K562 (cell line): Measurements from ENCODE around the gene PTGIS. TPM values are rescaled to one million over a fixed set of nuclear protein-coding genes. Genes with fewer than 3 reads are reported as not detected.

Experiments used
- ATAC-seq: fragments of 200-7000 bp; cut with Tn5 transposase; 3 replicates; pipeline ENCODE4 v1.9.1; 2020; ENCODE audit warnings: moderate library complexity
- BruUV-seq: library from RNA; stranded (reverse); fragments of 400-500 nt; replicated peaks from 2 replicates; lab custom pipeline; 2021; lab: Mats Ljungman, UMichigan
- CTCF ChIA-PET: fragments of 300-600 bp; formaldehyde crosslinking; extraction: SDS; loops from one replicate; lab custom pipeline; 2021; ENCODE audit warnings: low intra/inter-chr PET ratio; lab: Yijun Ruan, JAX
- POLR2A ChIA-PET: fragments of 300-600, 350-650 bp; sonication (Branson Sonifier 250); formaldehyde crosslinking; extraction: SDS; loops from one replicate; lab custom pipeline; 2021; ENCODE audit warnings: antibody characterized with exemption, inconsistent platforms; lab: Yijun Ruan, JAX
- DNase-seq, 4 experiments: peaks; one replicate each; pipeline versions ENCODE4 v3.0.0 to v3.0.0-alpha.2; 2011 to 2018; ENCODE audit warnings: low spot score in 3 of 4, mixed read lengths in 3 of 4; ENCODE audit errors: extremely low read depth in 1 of 4
- FAIRE-seq: peaks from 2 replicates; lab custom pipeline; 2011; peaks lifted over from hg19 to GRCh38; lab: Jason Lieb, UNC
- H2AFZ ChIP-seq: 2 replicates; pipeline ENCODE4 v1.6.0; 2011; ENCODE audit warnings: low read depth, low read length, control low read depth, inconsistent platforms
- H3K27ac ChIP-seq: fragments of 200-600 bp; 3 replicates; pipeline ENCODE4 v1.8.0; 2011; ENCODE audit warnings: low read depth, mild to moderate bottlenecking, control low read depth, inconsistent platforms, low read length, moderate library complexity, mixed read lengths; ENCODE audit errors: extremely low read depth
- H3K27me3 ChIP-seq, 2 experiments: fragments of 300-600 bp in 1 of 2; 2 replicates in 1 of 2; 3 replicates in 1 of 2; pipeline versions ENCODE4 v1.6.0 to v1.8.0; 2011; ENCODE audit warnings: inconsistent platforms in 2 of 2, low read length in 2 of 2, mild to moderate bottlenecking in 1 of 2, mixed read lengths in 1 of 2, moderate library complexity in 1 of 2; ENCODE audit not compliant: control insufficient read depth in 2 of 2, insufficient read depth in 2 of 2
- H3K36me3 ChIP-seq: fragments of 300-600 bp; 3 replicates; pipeline ENCODE4 v1.8.0; 2011; ENCODE audit warnings: mild to moderate bottlenecking, low read length, inconsistent platforms; ENCODE audit not compliant: control insufficient read depth, insufficient read depth
- H3K4me1 ChIP-seq, 2 experiments: fragments of 200-600 bp in 1 of 2; replicated peaks in 1 of 2; 2 replicates in 1 of 2; 3 replicates in 1 of 2; pipeline versions ENCODE4 v1.5.1 to v1.8.0; 2011; ENCODE audit warnings: inconsistent platforms in 2 of 2, low read length in 2 of 2, mild to moderate bottlenecking in 1 of 2, mixed read lengths in 1 of 2, moderate library complexity in 1 of 2; ENCODE audit not compliant: control insufficient read depth in 2 of 2, insufficient read depth in 2 of 2
- H3K4me2 ChIP-seq: 2 replicates; pipeline ENCODE4 v1.6.1; 2011; ENCODE audit warnings: low read length, control low read depth, inconsistent platforms, mixed read lengths; ENCODE audit not compliant: insufficient read depth
- H3K4me3 ChIP-seq: fragments of 200-600 bp; sonication (generic), shearing (Covaris generic); 2 replicates; pipeline ENCODE4 v1.5.1; 2016; ENCODE audit warnings: control low read depth, inconsistent platforms
- H3K79me2 ChIP-seq: fragments of 200-600 bp; 3 replicates; pipeline ENCODE4 v1.8.0; 2011; ENCODE audit warnings: low read length, inconsistent platforms; ENCODE audit not compliant: control insufficient read depth, insufficient read depth
- H3K9ac ChIP-seq, 2 experiments: 2 replicates each; pipeline versions ENCODE4 v1.6.0 to v1.6.1; 2011; ENCODE audit warnings: low read depth in 2 of 2, low read length in 2 of 2, control low read depth in 1 of 2, inconsistent platforms in 1 of 2, mild to moderate bottlenecking in 1 of 2, mixed read lengths in 1 of 2; ENCODE audit not compliant: insufficient read depth in 1 of 2
- H3K9me1 ChIP-seq: one replicate; pipeline ENCODE4 v1.6.0; 2011; ENCODE audit warnings: inconsistent platforms, mild to moderate bottlenecking, low read length, moderate library complexity; ENCODE audit not compliant: control insufficient read depth, insufficient read depth
- H3K9me3 ChIP-seq: replicated peaks from 2 replicates; pipeline ENCODE4 v1.5.1; 2011; ENCODE audit warnings: low read depth, low read length, inconsistent platforms; ENCODE audit not compliant: control insufficient read depth, insufficient read depth
- H4K20me1 ChIP-seq: replicated peaks from 2 replicates; pipeline ENCODE4 v1.6.1; 2011; ENCODE audit warnings: low read length, inconsistent platforms, mixed read lengths; ENCODE audit not compliant: control insufficient read depth, insufficient read depth
- ARID2 ChIP-seq: fragments of 450-650 bp; IDR thresholded peaks from 2 replicates; pipeline ENCODE4 v1.6.1; 2017; ENCODE audit warnings: antibody characterized with exemption, mild to moderate bottlenecking
- ASH1L ChIP-seq: fragments of 450-650 bp; IDR thresholded peaks from 2 replicates; pipeline ENCODE4 v1.6.1; 2018; ENCODE audit warnings: borderline replicate concordance, mild to moderate bottlenecking, low read depth; ENCODE audit not compliant: partially characterized antibody
- BRF1 ChIP-seq: IDR thresholded peaks from 3 replicates; pipeline ENCODE4 v1.6.1; 2011; ENCODE audit warnings: borderline replicate concordance, mild to moderate bottlenecking; ENCODE audit not compliant: insufficient read length; ENCODE audit errors: extremely low read depth
- CREM ChIP-seq: IDR thresholded peaks from 2 replicates; pipeline ENCODE4 v1.6.1; 2014; ENCODE audit warnings: antibody characterized with exemption, low read depth
- ETV6 ChIP-seq, 3 experiments: fragments of 150-350 bp in 1 of 3; sonication (generic) in 1 of 3; formaldehyde crosslinking in 1 of 3; IDR thresholded peaks; 2 replicates each; pipeline versions ENCODE4 v1.6.1 to v1.8.0; 2014 to 2022; ENCODE audit warnings: borderline replicate concordance in 2 of 3, low read depth in 2 of 3, antibody characterized with exemption in 1 of 3, low read length in 1 of 3, mild to moderate bottlenecking in 1 of 3, missing genetic modification reagents in 1 of 3
- MBD2 ChIP-seq: sonication (generic); IDR thresholded peaks from 2 replicates; pipeline ENCODE4 v1.6.1; 2016; ENCODE audit warnings: low read depth, borderline replicate concordance
- MEF2D ChIP-seq: conservative IDR thresholded peaks from 2 replicates; pipeline ENCODE4 v1.6.1; 2016; ENCODE audit warnings: low read depth, missing genetic modification characterization, missing compliant biosample characterization
- NCOA1 ChIP-seq: fragments of 450-650 bp; IDR thresholded peaks from 2 replicates; pipeline ENCODE4 v1.6.1; 2016; ENCODE audit warnings: low read depth
- ZNF324 ChIP-seq: fragments of 250-450 bp; sonication (Bioruptor Pico); IDR thresholded peaks from 2 replicates; pipeline ENCODE4 v1.4.0; 2020; ENCODE audit warnings: mild to moderate bottlenecking
- ZNF408 ChIP-seq: fragments of 250-450 bp; sonication (Bioruptor Pico); IDR thresholded peaks from 2 replicates; pipeline ENCODE4 v1.4.0; 2020; ENCODE audit warnings: low read depth, mild to moderate bottlenecking, moderate library complexity
- ZNF436 ChIP-seq: fragments of 250-450, 450-650 bp; sonication (Bioruptor Pico); formaldehyde crosslinking; IDR thresholded peaks from 2 replicates; pipeline ENCODE4 v1.7.0; 2020; ENCODE audit warnings: mild to moderate bottlenecking
- WGBS: fragments of 100-300 bp; shearing (Covaris generic); methylation state at CpG from one replicate; pipeline ENCODE4 v1.1.6; 2016; ENCODE audit warnings: low coverage, mixed read lengths; ENCODE audit not compliant: insufficient coverage; ENCODE audit errors: missing lambda C conversion rate; 5-methylcytosine and 5-hydroxymethylcytosine counted together
- in situ Hi-C: fragments of 300-500 bp; cut with MboI; formaldehyde crosslinking; loops from 4 replicates; pipeline ENCODE4 v1.15.0; 2018; ENCODE audit warnings: inconsistent platforms, mixed read lengths
- intact Hi-C: fragments of 100-400 bp; cut with micrococcal nuclease; formaldehyde crosslinking; loops from 2 replicates; pipeline ENCODE4 v1.14.2; 2022
- polyA plus RNA-seq, 8 experiments: library from polyadenylated mRNA; depleted of rRNA in 4 of 8; stranded (reverse) in 5 of 8; unstranded in 3 of 8; fragments of >200 nt; fragmentation: Nextera tagmentation in 2 of 8; fragmentation: Illumina TruSeq in 1 of 8; extraction: Ambion mirVana in 2 of 8; extraction: Trizol in 1 of 8; gene quantifications; 2 replicates each; pipeline versions ENCODE4 v1.2.1 to v1.2.3, GENCODE V29; 2011 to 2014; ENCODE audit warnings: inconsistent platforms in 1 of 8, missing spikeins in 1 of 8
- total RNA-seq, 7 experiments: library from RNA; depleted of rRNA in 6 of 7; stranded (reverse); fragments of >200 nt in 6 of 7; fragmentation: Illumina TruSeq in 2 of 7; extraction: Trizol in 2 of 7; gene quantifications; 2 replicates each; pipeline versions ENCODE4 v1.2.1 to v1.2.3, GENCODE V29; 2011 to 2021; ENCODE audit warnings: low replicate concordance in 1 of 7
- TF ChIP-seq, protein P1 (sequence below), 2 experiments: fragments of 150-350 bp in 1 of 2; IDR thresholded peaks; 2 replicates each; pipeline ENCODE4 v1.6.1; 2012 to 2016; ENCODE audit warnings: low read depth in 2 of 2, low read length in 2 of 2, mild to moderate bottlenecking in 1 of 2, moderate library complexity in 1 of 2
- TF ChIP-seq, protein P2 (sequence below): fragments of 250-450 bp; sonication (Bioruptor Pico); IDR thresholded peaks from 2 replicates; pipeline ENCODE4 v1.8.0; 2022; ENCODE audit warnings: inconsistent platforms, mild to moderate bottlenecking, moderate library complexity, borderline replicate concordance
- TF ChIP-seq, protein P3 (sequence below): fragments of 250-450 bp; sonication (Bioruptor Pico); IDR thresholded peaks from 2 replicates; pipeline ENCODE4 v1.5.0; 2020; ENCODE audit warnings: mild to moderate bottlenecking, borderline replicate concordance

PTGIS gene
- total and polyA plus RNA-seq, 9 of the 15 experiments (the other 6 are each of a cell fraction or from before 2014, with no cell fraction given) = not detected

DNA sequence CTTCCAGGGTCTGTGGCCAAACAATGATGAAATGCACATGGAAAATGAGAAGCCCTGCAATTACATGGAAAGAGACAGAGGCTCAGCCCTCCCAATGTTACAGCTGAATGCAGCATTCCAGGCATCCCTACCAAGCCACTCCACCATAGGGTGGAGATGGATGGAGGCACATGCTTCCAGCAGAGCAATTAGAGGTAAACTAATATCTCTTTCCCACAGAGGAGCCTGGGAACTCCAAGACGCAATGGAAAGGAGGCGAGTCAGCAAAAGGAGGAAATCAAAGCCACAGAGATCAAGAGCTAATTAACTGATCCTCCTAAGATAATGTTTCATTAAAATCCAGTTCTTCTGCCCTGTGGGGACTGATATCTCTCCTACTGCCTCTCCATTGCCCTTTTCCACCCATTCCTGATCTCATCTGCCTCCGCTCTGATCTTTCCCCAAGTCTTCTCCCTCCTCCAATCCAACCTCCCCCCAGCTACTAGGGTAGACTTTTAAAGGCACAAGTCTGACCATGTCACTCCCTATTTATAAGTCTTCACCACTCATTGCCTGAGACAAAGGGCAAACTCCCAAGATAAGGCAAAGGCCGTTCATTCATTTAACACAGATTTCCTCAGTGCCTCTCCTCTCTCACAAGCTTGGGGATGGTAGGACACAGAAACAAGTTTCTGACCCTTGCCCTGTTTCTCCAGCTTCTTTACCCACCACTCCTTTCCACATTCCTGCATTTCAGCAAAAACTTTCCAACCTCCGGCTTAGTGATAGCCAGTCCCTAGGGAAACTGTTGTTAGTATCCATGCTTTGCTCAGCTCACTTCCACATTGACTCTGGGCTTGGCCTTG, 71.2 kb downstream of the PTGIS start:
- DNase-seq = no peak
- Histone ChIP-seq H3K9me1 (no peaks in the 10 kb centered on the region), H3K36me3 (no peaks in the 10 kb centered on the region), H3K9me3 (no peaks in the 10 kb centered on the region), H3K4me1 (no peaks in the 10 kb centered on the region), H3K27ac (no peak overlapping the region), H4K20me1 (no peaks in the 10 kb centered on the region), H3K4me2 (no peak overlapping the region), H3K4me3 (no peak overlapping the region), H3K9ac (no peak overlapping the region), H3K79me2 (no peaks in the 10 kb centered on the region), H3K27me3 (no peaks in the 10 kb centered on the region), H2AFZ (no peak overlapping the region)
- CTCF ChIA-PET = no interaction called here
- intact Hi-C loops (no loop called here), in situ Hi-C loops (no loop called here)
- no peak for ATAC-seq
- WGBS = 0% methylated on average over 5 of the region's 5 CpGs
- no peak for FAIRE-seq
- no TSS peak for BruUV-seq
- POLR2A ChIA-PET = interaction anchor here (0.6 to 1.0 kb wide), 3 partner anchors 11 to 107 kb away, joined by 3 to 4 read pairs (median 3); no protein-coding TSS in a partner anchor
- TF ChIP-seq, protein P1, sequence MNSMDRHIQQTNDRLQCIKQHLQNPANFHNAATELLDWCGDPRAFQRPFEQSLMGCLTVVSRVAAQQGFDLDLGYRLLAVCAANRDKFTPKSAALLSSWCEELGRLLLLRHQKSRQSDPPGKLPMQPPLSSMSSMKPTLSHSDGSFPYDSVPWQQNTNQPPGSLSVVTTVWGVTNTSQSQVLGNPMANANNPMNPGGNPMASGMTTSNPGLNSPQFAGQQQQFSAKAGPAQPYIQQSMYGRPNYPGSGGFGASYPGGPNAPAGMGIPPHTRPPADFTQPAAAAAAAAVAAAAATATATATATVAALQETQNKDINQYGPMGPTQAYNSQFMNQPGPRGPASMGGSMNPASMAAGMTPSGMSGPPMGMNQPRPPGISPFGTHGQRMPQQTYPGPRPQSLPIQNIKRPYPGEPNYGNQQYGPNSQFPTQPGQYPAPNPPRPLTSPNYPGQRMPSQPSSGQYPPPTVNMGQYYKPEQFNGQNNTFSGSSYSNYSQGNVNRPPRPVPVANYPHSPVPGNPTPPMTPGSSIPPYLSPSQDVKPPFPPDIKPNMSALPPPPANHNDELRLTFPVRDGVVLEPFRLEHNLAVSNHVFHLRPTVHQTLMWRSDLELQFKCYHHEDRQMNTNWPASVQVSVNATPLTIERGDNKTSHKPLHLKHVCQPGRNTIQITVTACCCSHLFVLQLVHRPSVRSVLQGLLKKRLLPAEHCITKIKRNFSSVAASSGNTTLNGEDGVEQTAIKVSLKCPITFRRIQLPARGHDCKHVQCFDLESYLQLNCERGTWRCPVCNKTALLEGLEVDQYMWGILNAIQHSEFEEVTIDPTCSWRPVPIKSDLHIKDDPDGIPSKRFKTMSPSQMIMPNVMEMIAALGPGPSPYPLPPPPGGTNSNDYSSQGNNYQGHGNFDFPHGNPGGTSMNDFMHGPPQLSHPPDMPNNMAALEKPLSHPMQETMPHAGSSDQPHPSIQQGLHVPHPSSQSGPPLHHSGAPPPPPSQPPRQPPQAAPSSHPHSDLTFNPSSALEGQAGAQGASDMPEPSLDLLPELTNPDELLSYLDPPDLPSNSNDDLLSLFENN (IDR thresholded peaks at IDR 0.05; ENCODE audit: low read depth in 2 of 2, low read length in 2 of 2) = no peak
- no peak for TF ChIP-seq NCOA1
- TF ChIP-seq, protein P2, sequence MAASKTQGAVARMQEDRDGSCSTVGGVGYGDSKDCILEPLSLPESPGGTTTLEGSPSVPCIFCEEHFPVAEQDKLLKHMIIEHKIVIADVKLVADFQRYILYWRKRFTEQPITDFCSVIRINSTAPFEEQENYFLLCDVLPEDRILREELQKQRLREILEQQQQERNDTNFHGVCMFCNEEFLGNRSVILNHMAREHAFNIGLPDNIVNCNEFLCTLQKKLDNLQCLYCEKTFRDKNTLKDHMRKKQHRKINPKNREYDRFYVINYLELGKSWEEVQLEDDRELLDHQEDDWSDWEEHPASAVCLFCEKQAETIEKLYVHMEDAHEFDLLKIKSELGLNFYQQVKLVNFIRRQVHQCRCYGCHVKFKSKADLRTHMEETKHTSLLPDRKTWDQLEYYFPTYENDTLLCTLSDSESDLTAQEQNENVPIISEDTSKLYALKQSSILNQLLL (CRISPR knock-in tag) = no peak
- TF ChIP-seq BRF1 = no peak
- no peak for TF ChIP-seq ZNF436
- TF ChIP-seq ARID2 = no peak
- no peak for TF ChIP-seq ZNF324 (CRISPR knock-in tag)
- TF ChIP-seq ZNF408 (CRISPR knock-in tag) = no peak
- TF ChIP-seq, protein P3, sequence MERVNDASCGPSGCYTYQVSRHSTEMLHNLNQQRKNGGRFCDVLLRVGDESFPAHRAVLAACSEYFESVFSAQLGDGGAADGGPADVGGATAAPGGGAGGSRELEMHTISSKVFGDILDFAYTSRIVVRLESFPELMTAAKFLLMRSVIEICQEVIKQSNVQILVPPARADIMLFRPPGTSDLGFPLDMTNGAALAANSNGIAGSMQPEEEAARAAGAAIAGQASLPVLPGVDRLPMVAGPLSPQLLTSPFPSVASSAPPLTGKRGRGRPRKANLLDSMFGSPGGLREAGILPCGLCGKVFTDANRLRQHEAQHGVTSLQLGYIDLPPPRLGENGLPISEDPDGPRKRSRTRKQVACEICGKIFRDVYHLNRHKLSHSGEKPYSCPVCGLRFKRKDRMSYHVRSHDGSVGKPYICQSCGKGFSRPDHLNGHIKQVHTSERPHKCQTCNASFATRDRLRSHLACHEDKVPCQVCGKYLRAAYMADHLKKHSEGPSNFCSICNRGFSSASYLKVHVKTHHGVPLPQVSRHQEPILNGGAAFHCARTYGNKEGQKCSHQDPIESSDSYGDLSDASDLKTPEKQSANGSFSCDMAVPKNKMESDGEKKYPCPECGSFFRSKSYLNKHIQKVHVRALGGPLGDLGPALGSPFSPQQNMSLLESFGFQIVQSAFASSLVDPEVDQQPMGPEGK (CRISPR knock-in tag) = no peak
- TF ChIP-seq MEF2D = no peak
- TF ChIP-seq MBD2 = no peak
- TF ChIP-seq CREM = no peak
- no peak for TF ChIP-seq ETV6 (IDR thresholded peaks at IDR 0.05; ENCODE audit: borderline replicate concordance in 1 of 2, low read depth in 2 of 2, low read length in 1 of 2)
- no peak for TF ChIP-seq ETV6 (CRISPR knock-in tag; IDR thresholded peaks at IDR 0.05; ENCODE audit: borderline replicate concordance)
- no peak for TF ChIP-seq ASH1L
